Stimulated activated CD4-positive, alpha-beta T cell treated with anti-CD3 and anti-CD28 coated beads, Interleukin-4, amount 100 ng/mL, for 1 hour (primary cell): ENCODE measurements around the gene USP38.
"Not testable (repeated sequence)": the region's sequence is repeated elsewhere in the genome, so short reads cannot be mapped to it uniquely, and the experiment has no call there.

Experiments used
- DNase-seq: peaks from one replicate; pipeline ENCODE4 v3.0.0-alpha.2; 2020

USP38 gene

DNA sequence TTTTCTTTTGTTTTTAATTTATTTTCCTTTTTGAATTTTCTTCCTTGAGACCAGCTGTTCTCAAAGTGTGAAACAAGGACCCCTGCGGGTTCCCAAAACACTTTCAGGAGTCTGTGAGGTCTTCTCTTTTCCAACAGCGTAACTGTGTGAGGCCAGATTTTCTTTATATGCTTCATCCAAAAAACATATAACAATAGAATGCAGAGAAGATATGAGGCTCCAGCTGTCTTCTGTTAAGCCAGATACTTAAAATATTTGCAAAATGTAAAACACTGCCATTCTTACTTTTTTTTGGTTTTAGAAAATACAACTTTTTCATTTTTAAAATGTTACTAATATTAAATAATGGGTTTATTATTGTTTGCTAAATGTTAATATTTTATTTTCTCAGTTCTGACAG, 27.8 kb downstream of the USP38 start:
- no peak for DNase-seq

DNA sequence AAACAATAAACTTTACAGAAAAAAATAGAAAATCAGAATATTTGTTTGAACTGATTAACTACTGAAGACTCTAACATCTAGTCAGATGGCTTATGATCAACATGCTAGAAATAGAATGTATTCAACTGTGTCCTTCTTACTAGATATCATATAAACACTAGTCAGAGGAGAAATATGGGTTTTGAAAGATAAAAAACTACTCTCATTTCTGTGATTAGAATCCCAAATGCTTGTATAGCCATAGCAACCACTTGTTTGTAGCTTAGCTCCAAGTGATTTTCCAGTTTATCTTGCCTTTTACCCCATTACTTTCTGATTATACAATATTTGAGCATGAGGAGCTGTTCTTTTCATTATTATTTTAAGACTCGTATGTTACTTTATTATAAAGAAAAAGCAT, 31.2 kb downstream of the USP38 start:
- DNase-seq: no peak

DNA sequence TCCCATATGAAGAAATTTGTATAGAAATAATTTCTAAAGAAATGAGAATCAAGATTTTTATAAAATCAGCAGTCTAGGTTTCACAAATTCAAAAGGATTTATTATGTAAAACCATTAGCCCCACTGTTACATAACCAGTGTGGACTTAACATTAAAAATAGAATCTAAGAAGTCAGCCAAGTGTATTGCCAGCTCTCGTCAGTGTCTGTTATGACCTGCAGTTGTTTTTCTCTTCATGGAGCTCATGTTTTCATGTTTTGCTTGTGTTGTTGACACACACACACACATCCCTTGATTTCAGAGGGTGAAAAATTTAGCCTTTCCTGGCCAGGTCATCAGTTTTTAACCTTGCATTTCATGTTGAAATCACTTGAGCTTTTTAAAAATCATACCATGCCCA, 39.5 kb downstream of the USP38 start:
- DNase-seq: no peak

DNA sequence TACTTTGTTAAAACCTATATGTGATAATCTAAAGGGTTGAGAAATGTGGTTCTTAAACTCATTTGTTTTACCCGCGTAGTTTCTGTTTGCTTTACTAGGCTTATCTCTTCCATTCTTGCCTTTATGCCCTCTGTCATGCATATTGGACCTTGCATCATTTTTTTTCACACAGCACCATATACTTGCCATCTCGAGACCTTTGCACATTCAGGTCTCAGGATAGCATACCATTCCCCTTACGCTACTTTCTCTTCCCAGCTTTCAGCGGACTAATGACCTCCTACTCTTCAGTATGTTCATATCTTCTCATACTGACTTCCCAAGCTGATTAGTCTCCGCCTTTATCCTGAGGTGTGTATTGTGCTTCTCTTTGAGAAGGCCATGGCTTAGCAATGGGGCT, 40.5 kb downstream of the USP38 start:
- DNase-seq: no peak

DNA sequence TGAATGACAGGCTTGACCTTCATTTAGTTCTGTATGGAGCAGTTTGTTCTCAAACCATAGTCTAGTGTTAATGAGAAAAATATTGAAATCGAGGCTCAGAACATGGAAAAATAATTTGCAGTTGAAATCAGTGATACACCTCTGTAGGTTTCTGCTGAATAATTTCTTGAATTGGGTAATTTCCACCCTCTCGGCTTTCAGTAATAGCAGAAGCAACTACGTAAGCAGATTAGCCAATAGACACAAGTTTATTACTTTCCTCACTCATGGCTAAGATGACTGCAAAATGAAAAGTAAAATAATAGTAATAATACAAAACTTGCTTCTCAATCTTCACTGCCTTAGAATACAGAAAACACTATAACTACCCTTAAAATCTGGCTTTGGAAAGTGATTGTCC, 46.0 kb downstream of the USP38 start:
- no peak for DNase-seq

DNA sequence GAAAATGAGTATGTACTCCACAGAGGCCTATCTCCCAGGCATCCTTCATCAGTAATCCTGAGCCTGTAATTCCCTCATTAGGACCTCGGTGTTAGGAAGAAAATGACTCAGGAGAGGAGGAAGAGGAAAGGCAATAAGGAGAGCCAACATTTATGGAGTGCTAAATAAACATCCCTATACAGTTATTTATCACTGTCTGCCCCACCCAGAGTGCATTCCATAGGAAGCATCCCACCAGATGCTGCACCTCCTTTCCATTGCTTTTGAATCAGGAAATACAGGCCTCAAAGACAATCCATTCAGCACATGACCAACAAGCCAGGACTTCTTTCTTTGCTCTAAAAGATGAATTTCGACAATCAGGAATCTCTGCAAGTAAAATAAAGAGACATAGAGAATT, 47.6 kb downstream of the USP38 start:
- DNase-seq: no peak

DNA sequence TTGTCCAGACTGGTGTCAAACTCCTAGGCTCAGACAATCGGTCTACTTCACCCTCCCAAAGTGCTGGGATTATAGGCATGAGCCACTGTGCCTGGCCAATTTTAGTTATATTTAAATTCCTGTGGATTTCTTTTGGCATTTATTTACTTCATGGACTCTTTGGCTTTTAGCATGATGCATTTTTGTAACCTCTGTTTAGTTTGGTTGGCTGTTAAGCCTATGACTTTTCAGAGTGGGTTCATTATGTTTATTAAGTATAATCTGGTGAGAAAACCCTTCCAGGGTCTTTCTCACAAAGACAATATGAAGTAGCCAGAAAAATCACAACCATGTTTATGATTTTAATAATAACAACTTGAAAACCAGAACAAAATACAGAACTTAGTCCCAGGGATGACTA, 49.4 kb downstream of the USP38 start:
- DNase-seq: no peak

DNA sequence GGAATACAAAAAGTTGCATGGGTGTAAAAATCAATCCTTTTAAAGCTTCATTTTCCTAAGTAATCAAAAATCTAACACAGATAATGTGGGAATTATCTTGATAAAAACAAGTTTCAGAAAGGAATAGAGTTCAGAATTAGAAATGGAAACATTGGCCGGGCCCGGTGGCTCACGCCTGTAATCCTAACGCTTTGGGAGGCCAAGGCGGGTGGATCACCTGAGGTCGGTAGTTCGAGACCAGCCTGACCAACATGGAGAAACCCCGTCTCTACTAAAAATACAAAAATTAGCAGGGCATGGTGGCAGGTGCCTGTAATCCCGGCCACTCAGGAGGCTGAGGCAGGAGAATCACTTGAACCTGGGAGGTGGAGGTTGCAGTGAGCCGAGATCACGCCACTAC, 52.5 kb downstream of the USP38 start:
- DNase-seq: not testable (repeated sequence)

DNA sequence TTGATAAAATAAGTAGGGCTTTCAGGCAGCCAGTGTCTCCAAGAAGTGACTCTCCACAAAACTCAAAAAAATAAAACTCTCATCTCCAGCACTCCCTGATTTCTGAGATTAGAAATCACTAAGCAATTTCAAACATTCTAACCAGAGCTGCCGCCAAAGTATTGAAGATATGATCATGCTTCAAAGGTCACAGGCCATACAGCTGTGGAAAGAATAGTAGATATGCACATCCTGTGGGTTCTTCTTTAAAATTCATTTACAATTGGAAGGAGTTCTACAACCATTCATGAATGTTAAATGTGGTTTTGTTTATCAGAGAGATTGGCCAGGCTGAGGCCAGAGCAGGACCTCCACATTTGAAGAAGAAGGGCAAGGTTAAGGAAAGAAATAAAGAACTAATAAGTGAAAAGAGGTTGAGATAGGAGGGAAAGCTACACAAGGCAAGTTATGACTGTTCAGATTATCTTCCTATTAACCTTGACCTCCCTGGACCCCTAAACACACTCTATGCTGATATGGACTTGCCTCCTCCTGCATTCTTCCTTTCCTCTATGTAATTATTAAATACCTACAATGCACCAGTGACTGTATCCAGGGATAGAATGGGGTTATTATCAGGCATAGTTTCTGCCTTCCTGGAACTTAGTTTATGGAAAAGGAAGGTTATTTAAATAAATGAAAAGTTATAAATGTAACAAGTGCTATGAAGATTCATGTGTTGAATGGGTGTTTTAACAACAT, 56.4 kb downstream of the USP38 start:
- no peak for DNase-seq

DNA sequence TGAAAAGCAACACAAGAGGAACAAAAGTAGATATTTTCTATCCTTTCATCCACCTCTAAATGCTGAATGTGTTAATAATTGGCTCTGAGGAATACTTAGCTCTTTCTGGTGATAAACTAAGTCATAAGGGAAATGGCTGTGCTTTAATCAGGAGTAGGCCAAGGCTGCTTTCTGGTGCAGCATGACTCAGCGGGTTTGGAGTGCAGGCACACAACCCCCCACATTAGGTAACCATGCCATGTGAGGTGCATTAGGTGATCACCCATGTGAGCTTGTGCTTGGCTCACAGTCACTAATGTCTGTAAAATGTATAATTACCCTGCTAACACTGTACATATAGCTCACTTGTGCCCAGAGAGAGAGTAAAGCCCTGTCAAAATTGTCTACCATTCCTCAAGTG, 57.2 kb downstream of the USP38 start:
- no peak for DNase-seq

DNA sequence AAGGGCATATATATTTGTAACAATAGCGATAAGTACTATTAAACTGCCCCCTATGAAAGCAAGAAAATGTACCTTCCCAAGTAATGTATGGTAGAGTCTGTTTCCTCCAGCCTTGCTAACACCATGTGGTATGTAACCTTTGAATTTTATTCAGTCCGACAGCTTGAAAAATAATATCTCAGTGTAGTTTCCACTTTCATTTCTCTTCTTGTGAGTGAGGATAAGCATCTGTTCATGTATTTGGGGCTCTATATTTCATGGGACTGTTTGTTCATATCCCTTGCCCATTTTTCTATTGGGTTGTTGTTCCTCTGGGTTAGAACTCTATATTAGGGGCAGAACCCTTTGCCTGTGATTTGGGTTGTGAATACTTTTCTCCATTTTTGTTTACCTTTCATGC, 58.3 kb downstream of the USP38 start:
- DNase-seq: no peak

DNA sequence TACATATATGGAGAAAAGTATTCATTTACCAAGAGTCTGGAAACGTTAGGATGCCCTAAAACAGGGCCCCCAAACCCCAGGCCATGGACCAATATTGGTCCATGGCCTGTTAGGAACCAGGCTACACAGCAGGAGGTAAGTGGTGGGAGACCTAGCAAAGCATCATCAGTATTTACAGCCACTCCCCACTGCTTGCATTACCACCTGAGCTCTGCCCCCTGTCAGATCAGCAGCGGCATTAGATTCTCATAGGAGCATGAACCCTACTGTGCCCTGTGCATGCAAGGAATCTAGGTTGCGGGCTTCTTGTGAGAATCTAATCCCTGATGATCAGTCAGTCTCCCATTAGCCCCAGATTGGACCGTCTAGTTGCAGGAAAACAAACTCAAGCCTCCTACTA, 62.3 kb downstream of the USP38 start:
- DNase-seq: no peak

DNA sequence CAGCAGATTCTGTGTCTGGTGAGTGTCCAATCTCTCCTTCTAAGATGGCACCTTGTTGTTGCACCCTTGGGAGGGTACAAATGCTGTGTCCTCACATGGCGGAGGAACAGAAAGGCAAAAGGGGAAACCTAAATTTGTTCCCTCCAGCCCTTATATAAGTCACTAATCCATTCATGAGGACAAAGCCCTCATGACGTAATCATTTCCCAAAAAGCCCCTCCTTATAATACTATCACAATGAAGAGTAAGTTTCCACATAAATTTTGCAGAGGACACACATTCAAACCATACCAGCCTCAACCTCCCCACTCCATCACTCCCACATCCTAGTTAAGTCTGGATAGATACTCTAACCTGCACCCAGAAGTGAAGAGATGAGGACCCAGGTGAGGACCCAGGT, 63.1 kb downstream of the USP38 start:
- DNase-seq: no peak

DNA sequence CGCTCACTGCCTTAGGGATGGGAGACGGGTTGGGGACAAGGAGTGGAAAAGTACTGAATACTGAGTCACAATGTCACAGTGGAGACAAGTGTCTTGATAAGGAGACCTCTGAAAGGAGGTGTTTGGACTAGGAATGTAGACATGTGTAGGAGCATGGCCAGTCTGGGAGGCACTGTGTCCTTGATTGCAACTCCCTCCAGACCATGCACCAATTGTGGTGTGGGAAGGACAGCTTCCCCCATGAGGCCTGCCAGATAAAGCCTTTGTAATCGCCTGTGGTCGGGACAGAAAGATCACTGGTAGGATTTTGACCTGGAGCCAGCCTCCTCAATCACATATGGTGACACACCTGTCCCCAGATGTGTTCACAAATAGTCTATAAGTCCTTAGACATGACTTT, 64.1 kb downstream of the USP38 start:
- no peak for DNase-seq

DNA sequence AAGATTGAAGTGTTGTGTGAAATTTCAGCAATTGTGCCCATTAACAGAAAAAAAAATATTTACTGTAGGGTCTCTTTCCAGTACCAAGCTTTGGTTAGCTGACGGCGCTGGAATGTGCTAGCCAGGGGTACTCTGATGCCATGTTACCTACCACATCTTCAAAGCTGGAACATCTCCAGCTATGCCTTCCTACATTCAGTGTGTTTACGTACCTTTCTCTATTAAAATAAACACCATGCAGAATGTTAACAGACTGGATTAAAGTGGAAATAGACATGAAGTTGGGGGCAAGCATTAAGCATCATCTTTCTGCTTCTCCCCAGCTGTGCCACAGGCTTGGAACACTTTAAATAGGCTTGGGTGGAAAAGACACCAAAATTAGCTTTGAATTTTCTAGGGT, 65.9 kb downstream of the USP38 start:
- DNase-seq: no peak

DNA sequence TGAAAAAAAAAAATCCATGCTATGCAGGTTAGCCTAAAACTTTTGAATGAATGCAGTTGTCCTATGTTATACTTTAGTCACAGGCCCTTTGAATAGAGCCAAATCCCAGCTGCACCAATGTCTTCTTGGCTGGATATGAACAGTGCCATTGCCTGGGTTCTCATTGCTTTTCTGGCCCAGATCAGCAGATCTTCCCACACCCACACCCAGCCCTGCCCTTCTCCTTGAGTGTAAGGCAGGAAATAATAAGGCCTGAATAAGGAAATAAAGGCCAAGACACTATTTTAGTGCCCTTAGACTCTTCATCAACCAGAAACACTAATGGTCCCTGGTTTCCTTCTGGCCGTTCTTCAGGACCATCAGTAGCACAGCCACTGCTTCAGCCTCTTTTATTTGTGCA, 66.6 kb downstream of the USP38 start:
- DNase-seq: no peak

DNA sequence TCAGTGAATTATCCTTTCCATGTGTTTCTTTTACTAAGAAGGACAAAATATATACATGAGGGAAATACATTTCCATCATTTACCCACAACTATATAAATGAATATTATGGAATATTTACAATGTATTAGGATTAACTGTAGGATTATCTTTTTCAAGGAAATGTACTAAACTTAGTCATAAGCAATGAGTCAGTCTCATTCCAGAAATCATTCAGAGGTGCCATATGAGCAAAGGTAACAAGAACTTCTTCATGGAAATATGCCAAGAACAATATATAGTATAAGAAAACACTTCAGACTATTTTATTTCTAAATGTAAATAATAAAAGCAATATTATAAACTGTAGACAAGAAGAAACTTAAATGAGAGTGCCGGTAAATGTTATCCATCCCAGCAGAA, 67.1 kb downstream of the USP38 start:
- no peak for DNase-seq

DNA sequence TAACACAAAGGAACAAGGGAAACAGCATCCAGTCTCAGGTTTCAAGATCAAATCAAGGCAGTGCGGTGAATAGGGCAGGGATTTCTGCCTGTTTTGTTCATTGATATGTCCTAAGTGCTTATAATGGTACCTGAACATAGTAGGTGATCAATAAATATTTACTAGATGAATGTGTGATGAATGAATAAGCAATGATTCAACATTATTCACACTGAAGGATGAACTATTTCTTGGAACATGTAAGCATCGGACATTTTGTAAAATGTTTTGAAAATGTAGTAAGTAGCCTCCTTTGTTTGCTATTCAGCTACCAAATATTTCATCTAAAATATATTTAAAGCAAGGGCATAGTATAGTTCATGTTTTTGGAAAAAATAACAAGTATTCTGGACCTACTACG, 67.8 kb downstream of the USP38 start:
- DNase-seq: no peak

DNA sequence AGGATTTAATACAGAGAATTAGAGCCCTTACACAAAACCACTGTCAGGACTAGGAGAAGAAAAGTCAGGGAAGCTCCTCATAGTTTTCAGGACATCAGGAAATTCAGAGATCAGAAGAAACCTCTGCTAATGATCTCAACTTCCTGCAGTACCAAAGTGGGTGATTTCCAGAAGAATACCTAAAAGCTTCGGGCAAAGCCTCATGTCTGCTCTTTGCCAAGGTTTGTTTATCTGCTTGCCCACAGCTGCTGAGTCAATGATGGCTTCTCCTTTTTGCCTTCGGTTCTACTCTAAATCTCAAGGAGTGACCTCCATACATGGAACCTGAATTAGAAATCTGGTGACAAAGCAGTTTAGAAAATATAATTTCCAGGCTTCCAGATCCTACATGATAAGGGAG, 68.4 kb downstream of the USP38 start:
- no peak for DNase-seq

DNA sequence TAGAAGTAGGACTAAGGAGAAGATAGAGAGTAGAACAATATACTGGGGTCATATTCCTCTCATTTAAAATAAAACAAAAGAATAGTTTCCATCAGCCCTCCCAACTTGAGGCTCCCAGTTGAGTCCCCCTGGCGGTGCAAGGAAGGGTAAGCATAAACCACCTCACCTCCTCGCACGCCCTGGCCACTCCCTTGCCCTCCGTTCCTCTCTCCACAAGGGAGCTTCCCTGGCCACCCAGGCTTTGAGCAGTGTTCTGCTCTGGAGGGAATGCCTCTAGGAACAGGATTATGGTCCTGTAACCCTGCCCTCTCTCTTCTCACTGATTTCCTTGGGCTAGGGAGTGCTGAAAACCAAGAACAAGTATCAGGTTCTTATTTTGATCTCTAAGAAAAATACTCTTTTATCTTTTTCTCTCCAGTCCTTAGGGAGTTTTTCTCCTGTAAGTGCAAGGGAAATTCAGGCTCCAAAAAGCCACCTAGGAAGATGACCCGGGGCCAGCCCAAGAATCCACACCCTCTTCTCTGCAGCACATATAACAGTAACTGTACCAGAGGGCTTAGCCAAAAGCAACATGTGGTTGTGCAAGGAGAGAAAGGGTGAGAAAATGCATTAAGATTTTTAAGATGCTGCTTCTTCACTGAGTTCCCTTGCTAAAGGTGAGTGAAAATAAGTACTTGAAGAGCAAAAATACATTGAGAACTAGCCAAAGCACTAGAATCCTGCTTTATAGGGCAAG, 69.9 kb downstream of the USP38 start:
- no peak for DNase-seq

DNA sequence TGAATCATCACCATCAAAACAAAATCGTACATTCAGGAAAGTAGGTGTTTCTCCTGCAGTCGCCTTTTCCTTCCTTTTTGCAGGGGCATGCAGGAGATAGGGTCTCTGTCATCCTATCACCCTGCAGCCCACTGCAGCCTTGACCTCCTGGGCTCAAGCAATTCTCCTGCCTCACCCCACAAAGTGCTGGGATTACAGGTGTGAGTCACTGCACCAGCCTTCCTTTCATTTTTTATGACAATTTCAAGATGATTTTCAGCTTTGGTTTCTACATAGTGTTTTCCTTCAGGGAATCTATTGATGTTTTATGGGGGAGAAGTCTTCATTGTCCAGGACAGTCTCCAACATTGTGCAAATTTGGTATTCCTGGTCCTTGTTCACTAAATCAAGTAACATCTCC, 71.7 kb downstream of the USP38 start:
- no peak for DNase-seq

DNA sequence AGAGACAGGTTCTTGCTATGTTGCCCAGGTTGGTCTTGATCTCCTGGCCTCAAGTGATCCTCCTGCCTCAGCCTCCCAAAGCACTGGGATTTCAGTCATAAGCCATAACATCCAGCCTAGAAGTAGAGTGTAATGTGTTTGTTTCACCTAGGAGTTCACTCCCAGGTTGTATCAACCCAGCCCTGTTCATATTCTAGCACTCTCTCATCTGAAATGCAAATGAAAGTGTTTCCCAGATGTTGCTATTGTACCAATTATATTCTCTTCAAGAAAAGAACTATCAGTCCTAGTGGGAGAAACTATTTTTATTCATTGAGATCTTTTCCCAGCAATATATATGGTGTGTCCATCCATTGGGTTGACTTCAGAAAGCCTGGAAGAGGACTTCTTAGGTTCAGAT, 72.6 kb downstream of the USP38 start:
- DNase-seq: no peak

DNA sequence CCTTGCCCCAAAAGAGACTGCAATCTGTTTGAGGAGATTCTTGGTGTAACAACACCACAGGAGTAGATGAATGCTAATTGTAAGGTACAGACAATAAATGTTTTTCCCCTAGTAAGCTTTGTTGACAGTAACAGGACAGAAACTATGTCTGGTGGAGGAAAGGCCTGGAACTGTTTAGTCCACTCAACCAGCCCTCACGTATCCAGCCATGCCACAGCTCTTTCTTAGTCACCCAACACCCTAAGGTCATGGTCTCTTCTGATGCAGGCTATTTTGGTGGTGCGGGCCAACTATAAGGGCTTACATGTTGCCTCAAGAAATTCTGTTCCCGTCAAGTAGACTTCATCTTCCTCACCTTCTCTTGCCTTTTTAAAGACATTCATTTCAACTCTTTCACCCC, 76.0 kb downstream of the USP38 start:
- no peak for DNase-seq

DNA sequence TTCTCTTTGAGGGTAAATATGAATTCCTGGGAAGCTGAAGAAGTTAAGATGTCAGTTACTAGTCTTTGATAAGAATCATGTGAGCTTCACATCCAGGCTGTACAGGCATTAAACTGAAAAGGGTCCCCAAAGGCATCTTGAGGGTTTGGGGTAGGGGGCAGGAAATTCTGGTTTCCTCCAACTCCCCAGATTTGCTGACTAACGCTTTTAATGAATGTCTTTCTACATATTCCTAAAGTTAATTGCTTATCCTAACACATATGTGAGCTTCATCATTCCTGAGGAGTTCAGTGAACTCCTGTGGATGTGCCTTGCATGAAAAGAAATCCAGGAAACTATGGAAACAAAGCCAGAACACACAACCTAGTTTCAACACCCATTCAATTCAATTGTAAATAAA, 78.1 kb downstream of the USP38 start:
- DNase-seq: no peak

DNA sequence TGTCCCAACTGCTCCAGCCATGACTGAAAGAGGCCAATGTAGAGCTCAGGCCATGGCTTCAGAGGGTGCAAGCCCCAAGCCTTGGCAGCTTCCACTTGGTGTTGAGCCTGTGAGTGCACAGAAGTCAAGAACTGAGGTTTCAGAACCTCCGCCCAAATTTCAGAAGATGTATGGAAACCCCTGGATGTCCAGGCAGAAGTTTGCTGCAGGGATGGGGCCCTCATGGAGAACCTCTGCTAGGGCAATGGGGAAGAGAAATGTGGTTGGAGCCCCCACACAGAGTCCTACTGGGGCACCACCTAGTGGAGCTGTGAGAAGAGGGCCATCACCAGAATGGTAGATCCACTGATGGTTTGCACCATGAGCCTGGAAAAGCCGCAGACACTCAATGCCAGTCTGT, 83.0 kb downstream of the USP38 start:
- not testable (repeated sequence) for DNase-seq
